GM15510 (cell line): ENCODE results near the gene PLD6.

Experiments
- POLR2A ChIP-seq: IDR thresholded peaks from 3 replicates; pipeline ENCODE4 v1.6.1; 2011; ENCODE audit warnings: borderline replicate concordance; ENCODE audit not compliant: insufficient read length; ENCODE audit errors: extremely low read depth

The PLD6 gene

DNA sequence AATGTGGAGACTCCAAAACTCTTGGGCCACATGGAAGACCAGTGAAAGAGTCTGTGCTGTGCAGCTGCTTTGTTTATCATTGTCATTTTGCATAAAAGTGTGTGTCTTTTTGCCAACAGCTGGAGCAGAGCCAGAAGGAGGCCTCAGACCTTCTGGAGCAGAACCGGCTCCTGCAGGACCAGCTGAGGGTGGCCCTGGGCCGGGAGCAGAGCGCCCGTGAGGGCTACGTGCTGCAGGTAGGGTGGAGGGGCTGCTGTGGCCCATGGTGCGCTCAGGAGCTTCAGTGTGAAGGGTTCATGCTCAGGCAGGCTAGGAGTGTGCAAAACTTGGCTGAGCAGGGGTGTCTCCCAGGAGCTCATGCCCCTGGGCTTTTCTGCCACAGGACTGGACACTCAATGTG, 45.0 kb downstream of the PLD6 start:
- TF ChIP-seq POLR2A: no peak

GRCh38 chr17:17159571-17159970, 46.6 kb downstream of the PLD6 start:
- no peak for TF ChIP-seq POLR2A

GRCh38 chr17:17157041-17157440, 49.1 kb downstream of the PLD6 start:
- no peak for TF ChIP-seq POLR2A

DNA sequence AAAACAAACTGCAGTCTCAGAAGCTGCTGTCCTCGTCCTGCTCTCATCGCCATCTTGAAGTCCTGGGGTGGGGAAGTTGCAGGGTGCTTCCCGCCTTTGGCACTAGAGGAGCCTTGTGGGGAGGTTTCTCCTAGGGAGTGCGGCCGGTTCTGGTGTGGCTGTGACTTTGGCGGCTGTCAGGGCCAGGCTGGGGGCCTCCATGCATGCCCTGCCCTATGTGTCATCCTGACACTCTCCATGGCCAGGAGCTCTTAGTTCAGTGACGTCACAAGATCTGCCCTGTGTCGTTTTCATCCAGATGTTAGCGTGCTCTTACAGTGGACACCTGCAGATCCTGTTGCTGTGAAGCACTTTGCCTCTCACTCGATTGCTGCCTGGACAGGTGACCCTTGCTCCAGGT, 49.6 kb downstream of the PLD6 start:
- no peak for TF ChIP-seq POLR2A

- TF ChIP-seq POLR2A: no peak
Measured at GRCh38 chr17:17156107-17156506, 50.0 kb downstream of the PLD6 start.

- no peak for TF ChIP-seq POLR2A
Measured at GRCh38 chr17:17155568-17155967, 50.6 kb downstream of the PLD6 start.

DNA sequence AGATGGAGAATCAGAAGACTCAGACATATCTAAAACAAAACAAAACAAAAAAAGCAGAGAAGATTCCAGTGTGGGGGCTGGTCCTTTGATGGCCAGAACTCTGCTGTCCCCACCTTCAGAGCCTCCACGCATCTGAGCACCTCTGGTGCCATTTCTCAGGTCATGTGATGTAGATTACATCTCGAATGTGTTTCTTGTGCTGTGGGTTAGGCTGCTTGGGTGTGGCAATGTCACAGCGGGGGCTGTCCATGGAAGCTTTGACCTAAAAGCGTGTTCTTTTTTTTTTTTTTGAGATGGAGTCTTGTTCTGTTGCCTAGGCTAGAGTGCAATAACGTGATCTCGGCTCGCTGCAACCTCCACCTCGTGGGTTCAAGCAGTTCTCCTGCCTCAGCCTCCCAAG, 51.2 kb downstream of the PLD6 start:
- no peak for TF ChIP-seq POLR2A

GRCh38 chr17:17154556-17154955, 51.6 kb downstream of the PLD6 start:
- no peak for TF ChIP-seq POLR2A

DNA sequence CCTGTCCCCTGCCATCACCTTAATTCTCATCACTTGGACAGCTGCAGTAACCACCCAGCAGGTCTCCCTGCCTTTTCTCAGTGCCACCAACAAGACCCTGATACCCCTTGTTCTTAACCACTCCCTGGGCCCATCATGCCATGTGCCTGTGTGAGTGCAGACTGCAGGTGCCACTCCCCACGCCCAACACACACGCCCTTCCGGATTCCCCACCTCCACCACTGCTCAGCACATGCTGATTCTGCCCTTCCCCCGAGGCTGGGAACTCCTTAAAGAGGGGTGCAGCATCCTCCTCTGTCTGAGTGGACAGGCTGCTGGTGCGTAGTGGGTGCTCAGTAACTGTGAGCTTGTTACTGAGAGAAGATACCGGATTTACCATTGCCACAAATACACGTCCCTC, 52.4 kb downstream of the PLD6 start:
- no peak for TF ChIP-seq POLR2A

DNA sequence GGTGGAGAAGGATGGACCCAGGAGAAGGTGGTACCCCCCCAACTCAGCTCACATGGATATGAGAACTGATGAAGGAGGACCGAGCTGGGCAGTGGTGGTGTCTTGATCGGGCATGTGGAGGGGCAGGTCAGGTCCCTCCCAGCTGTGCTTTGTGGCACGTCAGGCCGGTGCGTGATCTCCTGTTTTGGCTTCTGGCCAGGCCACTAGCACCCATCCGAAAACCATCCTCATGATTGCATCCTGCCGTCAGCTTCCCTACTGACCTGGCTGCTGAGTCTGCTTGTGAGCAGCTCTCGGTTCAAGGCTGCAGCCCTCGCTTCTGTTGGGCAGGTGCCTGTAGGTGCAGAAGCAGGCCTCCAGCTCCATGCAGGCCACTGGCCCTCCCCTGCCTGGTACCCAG, 53.1 kb downstream of the PLD6 start:
- TF ChIP-seq POLR2A: no peak

DNA sequence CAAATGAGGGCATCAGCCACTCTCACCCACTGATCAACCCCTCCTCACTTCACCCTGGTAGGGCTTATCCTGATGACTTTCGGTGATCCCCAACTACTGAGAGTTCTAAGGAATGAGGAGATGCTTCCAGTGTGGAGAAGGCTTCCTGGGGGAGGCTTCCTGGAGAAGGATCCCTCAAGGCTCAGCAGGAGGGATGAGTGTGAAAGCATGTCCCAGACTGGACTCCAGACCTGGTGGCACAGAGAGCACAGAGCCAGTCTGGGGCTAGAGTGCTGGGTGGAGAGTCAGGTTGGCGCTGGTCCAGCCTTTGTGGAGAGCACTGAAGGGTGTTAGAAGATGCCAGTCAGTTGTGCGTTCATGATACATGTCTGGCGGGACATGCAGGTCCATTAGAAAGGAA, 53.7 kb downstream of the PLD6 start:
- no peak for TF ChIP-seq POLR2A

DNA sequence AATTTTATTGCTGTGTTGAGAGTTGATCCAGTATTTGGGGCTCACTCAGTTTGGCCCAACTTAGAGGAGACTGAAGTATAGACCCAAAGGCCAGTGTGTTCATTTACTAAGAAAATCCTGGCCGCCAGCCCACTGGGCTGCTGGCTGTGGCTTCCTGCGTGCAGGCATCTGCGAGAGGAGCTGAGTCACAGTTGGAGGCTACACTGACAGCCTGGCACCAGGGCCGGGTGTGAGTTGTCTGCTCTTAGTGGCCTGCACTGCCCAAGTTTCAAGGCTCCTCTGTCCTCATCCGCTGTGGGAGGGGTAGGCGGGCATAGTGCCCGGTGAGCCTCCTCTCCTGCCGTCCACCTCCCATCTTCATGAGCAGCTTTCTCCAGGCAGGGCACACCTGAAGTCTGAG, 54.2 kb downstream of the PLD6 start:
- TF ChIP-seq POLR2A: no peak

DNA sequence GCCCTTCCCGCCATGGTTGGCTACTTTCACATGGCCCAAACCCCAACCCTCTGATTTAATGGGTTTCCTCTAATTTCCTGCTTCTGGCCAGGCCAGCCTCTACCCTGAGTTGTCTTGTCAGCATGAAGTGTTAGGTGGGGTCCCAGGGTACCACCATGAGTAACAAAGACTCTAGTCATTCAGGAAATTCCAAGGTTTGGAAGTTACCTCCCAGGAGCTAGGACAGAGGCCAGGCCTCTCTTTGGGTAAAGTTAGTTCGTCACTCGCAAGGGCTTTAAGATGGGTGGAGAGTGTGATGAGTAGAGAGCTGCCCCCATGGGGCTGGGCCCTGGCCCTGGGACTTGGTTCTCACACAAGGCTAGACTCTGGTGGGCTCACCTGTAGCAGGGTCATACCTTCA, 54.6 kb downstream of the PLD6 start:
- no peak for TF ChIP-seq POLR2A

GRCh38 chr17:17151055-17151454, 55.1 kb downstream of the PLD6 start:
- TF ChIP-seq POLR2A: no peak
